ENCODE data around the gene GNG11. TPM values are rescaled to one million over a fixed set of nuclear protein-coding genes. Genes with fewer than 3 reads are reported as not detected.

GNG11 gene
- total and polyA plus RNA-seq, 2 of the 13 experiments (the other 11 are each of a cell fraction or from before 2014, with no cell fraction given): not detected

- TF ChIP-seq ZNF274 (CRISPR knock-in tag; IDR thresholded peaks at IDR 0.05) (no peak), ZUFSP (CRISPR knock-in tag; IDR thresholded peaks at IDR 0.05; ENCODE audit: borderline replicate concordance) (no peak), GLI4 (CRISPR knock-in tag; IDR thresholded peaks at IDR 0.05; ENCODE audit: borderline replicate concordance) (no peak)
These were observed 349 bp upstream of the GNG11 start (continued) for GRCh38 chr7:93921186-93921585.

GRCh38 chr7:93923296-93923695, 1.8 kb downstream of the GNG11 start:
- no peak overlapping the region for H3K4me2 ChIP-seq (ENCODE audit: low read depth, low read length)
- H3K36me3 ChIP-seq (replicated peaks in 1 of 2; ENCODE audit: control insufficient read depth in 1 of 2, insufficient read depth in 2 of 2, low read length in 2 of 2): no peaks in the 10 kb centered on the region
- TF ChIP-seq ZNF710 (CRISPR knock-in tag; IDR thresholded peaks at IDR 0.05; ENCODE audit: borderline replicate concordance) (no peak), CERS6 (CRISPR knock-in tag; IDR thresholded peaks at IDR 0.05) (no peak), MTA1 (CRISPR knock-in tag; IDR thresholded peaks at IDR 0.05; ENCODE audit: borderline replicate concordance) (no peak), KLF9 (CRISPR knock-in tag; IDR thresholded peaks at IDR 0.05; ENCODE audit: low read depth) (no peak), TCF7L2 (IDR thresholded peaks at IDR 0.05; ENCODE audit: low read depth, low read length) (no peak), ZNF510 (CRISPR knock-in tag; IDR thresholded peaks at IDR 0.05; ENCODE audit: low read depth) (no peak), JARID2 (CRISPR knock-in tag; IDR thresholded peaks at IDR 0.05; ENCODE audit: insufficient replicate concordance) (no peak), ISL2 (CRISPR knock-in tag; IDR thresholded peaks at IDR 0.05) (no peak), HOXA7 (CRISPR knock-in tag; IDR thresholded peaks at IDR 0.05) (no peak), YY1 (IDR thresholded peaks at IDR 0.05; ENCODE audit: insufficient read depth, insufficient replicate concordance, low read depth, low read length) (no peak), ZNF513 (CRISPR knock-in tag; conservative IDR thresholded peaks at IDR 0.05) (no peak)
- no peak for DNase-seq (ENCODE audit: low spot score)
- POLR2A ChIA-PET: no interaction called here
- no peak overlapping the region for H2AFZ ChIP-seq (ENCODE audit: low read length)
- H4K20me1 ChIP-seq (ENCODE audit: insufficient read depth, low read length): no peaks in the 10 kb centered on the region
- H3K27ac ChIP-seq (ENCODE audit: extremely low read length, insufficient read depth, low read length): no peak overlapping the region
- H3K4me1 ChIP-seq (ENCODE audit: insufficient read depth, low read length): no peaks in the 10 kb centered on the region
- no peak for FAIRE-seq
- no peaks in the 10 kb centered on the region for H3K79me2 ChIP-seq (ENCODE audit: insufficient read depth, low read length)
- in situ Hi-C loops (cut with HindIII; ENCODE audit: extremely low pct_ligation_motif_present, low pct_unique_long_range_greater_than_20kb): no loop called here
- H3K9ac ChIP-seq (ENCODE audit: insufficient read depth, low read depth, low read length): no peak overlapping the region
- intact Hi-C loops (cut with micrococcal nuclease; ENCODE audit: unreplicated experiment): no loop called here
- CTCF ChIA-PET (ENCODE audit: low intra/inter-chr PET ratio, low total read pairs): no interaction called here
- ATAC-seq: no peak
- H3K27me3 ChIP-seq (ENCODE audit: control insufficient read depth in 1 of 2, insufficient read depth in 2 of 2, low read length in 2 of 2): peaks cover 5 to 16% of the 10 kb centered on the region in 2 experiments; a peak in 4 of 5 replicates
- WGBS (ENCODE audit: low lambda C conversion rate): 27% methylated on average over 6 of the region's 6 CpGs
- H3K4me3 ChIP-seq (replicated peaks in 1 of 3; ENCODE audit: insufficient read depth in 1 of 3, low read depth in 2 of 3, low read length in 3 of 3): no peak overlapping the region
- BruUV-seq (replicated peaks): no TSS peak
- no peaks in the 10 kb centered on the region for H3K9me3 ChIP-seq (ENCODE audit: low read length)
